GM18508 (cell line): ENCODE measurements around the gene IGF2BP3.

ENCODE experiments used
- ATAC-seq: cut with Tn5 transposase; IDR thresholded peaks from one replicate; pipeline ENCODE4 v1.9.1; 2021; ENCODE audit warnings: moderate number of reproducible peaks; ENCODE audit not compliant: insufficient read depth, unreplicated experiment

Gene IGF2BP3

DNA sequence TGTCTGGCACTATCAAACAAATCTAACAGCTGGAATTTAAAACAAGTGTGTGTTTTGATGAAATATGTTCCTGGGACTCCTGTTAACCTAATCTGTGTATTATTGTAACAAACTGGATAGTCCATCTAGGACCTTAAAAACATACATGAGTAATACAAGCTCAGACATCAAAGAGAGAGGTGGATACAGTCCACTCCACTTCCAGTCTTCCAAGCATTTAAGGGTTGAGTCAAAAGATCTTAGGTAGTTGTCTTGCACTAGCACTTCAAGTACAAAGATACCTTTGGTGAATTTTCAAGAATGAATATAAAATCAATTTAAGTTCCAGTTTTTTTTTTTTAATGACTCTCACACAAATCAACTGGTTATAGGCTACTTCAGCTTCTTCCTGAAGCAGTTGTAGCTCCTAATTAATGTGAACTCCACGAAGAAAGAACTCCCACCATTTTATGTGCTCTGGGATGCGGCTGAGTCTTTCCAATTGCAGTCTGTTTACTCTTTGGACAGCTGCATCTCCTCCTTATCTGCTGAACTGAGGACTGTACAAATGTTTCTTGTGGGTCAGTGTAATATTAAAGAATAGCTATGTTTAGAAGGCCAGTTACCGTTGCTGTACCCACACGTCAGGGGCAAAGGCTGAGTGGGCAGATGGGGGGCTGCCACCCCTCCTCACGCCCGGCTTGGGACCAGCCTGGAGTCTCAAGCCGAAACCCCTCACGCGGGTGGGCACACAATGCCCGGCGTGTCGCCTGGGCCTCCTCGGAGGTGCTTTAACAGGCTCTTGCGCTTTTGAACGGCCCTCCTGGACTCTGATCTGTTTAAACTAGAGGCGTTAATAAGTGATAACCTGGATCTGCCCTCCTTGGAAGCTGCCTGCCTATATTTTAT is 2.9 kb upstream of the IGF2BP3 start:
- no peak for ATAC-seq

DNA sequence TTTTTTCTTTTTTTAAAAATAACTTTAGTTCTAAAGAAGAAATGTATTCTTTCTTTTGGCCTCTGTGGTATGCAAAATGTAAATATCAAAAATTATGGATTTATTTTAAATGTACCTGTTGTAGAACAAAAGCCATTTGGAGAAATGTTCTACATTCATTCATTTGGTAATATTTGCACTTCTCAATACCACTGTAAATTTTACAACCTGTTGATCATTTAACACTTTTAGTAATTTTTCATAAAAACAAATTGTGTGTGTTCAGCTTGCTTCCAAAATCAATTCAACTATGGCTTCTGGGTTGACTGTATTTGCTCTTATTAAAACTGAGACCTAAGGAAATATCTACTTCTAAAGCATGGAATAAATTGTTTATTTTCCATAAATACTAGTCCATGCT is 2.3 kb upstream of the IGF2BP3 start:
- ATAC-seq: no peak

DNA sequence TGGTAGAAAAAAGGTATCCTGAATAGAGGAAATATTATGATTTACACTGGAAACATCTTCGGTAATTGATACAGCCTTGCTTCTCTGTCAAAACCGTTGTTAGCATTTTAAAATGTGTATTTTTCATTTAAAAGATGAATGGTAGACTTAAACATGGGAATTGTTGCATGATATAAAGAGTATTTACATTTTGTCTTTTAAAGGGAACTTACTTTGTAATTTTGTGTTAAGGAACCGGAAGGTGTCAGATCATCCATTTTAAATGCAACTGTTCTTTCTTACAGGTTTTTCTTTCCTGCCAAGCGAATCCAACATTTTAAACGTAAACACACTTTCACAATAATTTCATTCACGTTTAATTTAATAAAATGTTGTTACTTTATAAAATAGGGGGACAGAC is 1.8 kb upstream of the IGF2BP3 start:
- ATAC-seq: no peak

- ATAC-seq: no peak
Measured at GRCh38 chr7:23471106-23471859, 992 bp upstream of the IGF2BP3 start.

GRCh38 chr7:23469961-23470250 is 385 bp downstream of the IGF2BP3 start:
- no peak for ATAC-seq

- no peak for ATAC-seq
Measured at GRCh38 chr7:23469150-23469960, 936 bp downstream of the IGF2BP3 start.

GRCh38 chr7:23468526-23469149 is 1.7 kb downstream of the IGF2BP3 start:
- ATAC-seq: no peak

DNA sequence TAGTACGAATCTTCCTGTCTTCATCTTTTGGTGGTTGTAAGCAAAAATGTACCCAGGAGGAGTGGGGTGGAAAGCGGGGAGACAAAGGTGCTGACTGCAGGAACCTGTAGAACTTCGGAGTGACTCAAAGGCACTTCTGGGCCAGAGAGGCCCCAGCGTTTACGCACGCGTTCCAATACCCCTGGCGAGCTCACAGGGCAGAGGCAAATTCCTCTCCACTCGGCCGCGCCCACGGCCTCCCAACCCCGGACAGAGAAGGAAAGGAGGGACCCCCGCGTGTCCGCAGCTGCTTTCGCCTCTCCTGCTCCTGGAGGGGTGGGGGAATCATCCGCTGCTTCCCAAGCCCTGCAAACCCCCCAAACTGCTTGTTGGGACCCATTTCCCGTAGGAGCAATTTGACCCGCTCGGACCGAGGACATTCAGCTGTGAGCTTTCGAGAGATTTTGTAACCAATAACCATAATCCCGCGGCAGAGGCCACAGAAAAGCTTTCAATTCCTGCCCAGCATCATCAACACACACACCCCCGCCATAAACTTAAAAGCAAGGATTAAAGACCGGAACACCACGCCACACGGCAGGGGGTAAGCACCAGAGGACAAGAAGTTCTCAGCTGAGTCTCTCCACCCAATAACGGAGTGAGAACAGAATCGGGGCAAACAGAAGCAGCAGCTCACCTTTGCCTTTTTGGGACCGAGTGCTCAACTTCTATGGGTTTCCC is 2.3 kb downstream of the IGF2BP3 start:
- no peak for ATAC-seq

GRCh38 chr7:23467291-23467805 is 2.9 kb downstream of the IGF2BP3 start:
- ATAC-seq: no peak

DNA sequence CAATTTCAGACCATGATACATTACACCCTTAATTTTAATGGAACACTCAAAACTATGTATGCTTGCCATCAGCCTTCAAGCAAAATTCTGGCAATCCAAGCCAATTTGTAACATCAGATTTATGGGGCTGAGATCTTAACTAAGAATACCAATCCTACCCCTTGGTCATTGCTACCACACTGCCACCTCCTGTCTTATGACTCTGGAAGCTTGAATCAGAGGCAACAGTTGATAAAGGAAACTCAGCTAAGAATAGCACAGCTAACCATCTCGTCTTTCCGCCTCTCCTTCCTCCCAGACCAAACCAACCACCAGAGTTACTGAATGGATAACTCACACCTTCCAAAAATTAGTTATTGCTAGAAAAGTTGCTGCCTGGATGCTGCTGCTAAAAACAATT is 7.4 kb downstream of the IGF2BP3 start:
- ATAC-seq: no peak

DNA sequence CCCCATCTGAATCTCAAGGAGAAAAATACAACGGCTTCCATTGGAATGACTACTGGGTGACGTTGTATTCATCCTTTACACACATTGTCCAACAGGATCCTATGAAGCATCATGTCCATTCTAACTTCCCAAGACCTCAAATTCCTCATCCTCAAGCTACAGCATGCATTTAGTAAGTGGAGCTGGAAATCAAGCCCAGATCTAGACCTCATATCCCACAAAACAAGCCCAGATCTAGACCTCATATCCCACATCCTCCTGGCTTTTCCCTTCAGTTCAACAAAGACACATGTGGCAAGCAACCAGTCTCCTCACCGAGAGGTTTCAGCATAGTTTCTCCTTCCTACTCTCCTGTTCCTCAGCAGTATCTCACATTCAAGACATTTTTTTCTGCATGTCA is 12.2 kb downstream of the IGF2BP3 start:
- no peak for ATAC-seq

DNA sequence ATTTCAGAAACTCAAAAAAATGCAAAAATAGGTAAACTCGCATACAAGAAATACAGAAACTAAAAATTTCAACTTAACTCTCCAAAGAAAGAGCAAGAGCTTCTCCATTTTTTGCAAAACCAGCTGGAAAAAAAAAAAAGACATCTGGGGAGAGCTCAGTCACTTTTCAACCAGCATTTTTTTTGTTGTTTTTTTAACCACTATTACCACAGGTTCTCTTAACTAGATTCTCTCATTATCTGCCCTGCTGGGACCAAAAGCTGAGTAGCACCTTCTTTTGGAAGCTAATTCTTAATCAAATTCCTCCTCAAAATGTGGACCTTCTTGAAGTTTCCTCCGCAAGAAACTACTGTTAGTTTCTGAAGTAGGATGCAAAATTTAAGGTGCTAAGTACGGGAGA is 14.2 kb downstream of the IGF2BP3 start:
- ATAC-seq: no peak

DNA sequence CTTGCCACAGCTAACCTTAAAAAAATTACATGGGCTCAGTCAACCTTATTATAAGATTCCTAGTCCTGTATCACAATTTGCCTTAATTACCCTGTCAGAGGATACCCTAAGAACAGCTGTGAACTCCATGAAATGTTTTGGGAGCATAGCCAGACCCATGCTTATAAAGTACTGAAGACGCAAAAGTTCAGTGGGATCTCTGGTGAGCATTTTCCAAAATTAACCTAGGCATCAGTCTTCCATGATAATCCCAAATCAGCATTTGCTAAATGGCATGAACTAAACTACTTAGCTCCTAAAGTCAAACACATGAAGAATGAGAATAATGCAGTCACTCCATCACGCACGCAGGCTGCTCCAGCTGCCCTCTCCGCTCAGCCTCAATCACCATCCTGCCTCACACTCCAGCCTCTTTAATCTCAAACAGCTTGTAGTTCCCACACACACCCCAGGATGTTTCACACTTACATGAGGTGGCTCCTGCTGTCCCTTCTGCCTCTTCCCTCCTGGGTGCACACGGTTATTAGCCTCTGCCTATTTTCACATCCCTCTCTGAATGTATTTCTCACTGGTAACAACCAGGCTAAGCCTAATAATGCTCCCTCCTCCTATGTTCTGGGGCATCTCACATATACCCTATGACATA is 15.3 kb downstream of the IGF2BP3 start:
- ATAC-seq: no peak

- no peak for ATAC-seq
Measured at GRCh38 chr7:23450518-23450917, 19.8 kb downstream of the IGF2BP3 start.

DNA sequence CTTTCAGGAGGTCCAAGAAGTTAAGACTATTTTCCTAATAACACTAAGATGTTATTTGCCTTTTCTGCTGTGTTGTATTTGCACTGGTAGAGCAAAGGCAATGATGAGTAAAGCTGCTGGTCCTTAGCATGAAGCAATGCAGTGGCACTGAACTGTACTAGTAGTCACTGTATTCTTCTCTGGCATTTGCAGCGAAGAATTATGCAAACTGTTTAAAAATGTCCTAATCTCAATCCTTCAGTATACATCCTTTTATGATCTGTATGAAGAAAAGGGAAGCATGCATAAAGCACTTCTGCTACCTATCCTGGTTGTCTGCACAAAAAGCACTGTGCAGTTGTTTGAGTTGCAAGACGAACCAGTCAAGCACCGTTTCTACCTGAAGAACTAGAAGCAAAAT is 20.4 kb downstream of the IGF2BP3 start:
- ATAC-seq: no peak

- ATAC-seq: no peak
Measured at GRCh38 chr7:23445326-23445725, 25.0 kb downstream of the IGF2BP3 start.

DNA sequence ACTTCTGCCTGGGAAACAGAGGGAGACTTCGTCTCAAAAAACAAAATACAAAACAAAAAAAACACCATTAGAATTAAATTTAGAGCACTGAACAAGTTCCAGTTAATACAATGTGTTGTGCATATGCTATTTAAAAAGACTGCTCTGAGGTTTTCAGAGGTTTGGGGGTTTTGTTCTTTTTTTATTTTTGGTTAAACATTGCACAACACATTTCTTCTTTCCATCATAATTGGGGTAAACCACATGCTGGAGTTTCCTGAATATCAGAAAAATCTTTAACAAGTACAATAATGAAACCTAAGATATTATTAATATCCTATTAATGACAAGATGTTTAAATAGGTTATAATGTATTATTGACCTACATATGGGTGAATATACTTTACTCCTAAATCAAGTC is 26.3 kb downstream of the IGF2BP3 start:
- no peak for ATAC-seq

- ATAC-seq: no peak
Measured at GRCh38 chr7:23438171-23438570, 32.1 kb downstream of the IGF2BP3 start.
